Stimulated activated CD4-positive, alpha-beta T cell treated with anti-CD3 and anti-CD28 coated beads, Interleukin-2, amount 100 ng/mL, for 24 hours (primary cell): ENCODE data around the gene SAE1.
A peak's percentile ranks its signal among the peaks of the same experiment; 100 is the strongest.

Source experiments
- DNase-seq, 2 donors: peaks; one replicate each; pipeline ENCODE4 v3.0.0-alpha.2; 2020

The SAE1 gene

GRCh38 chr19:47168065-47168464, 37.4 kb downstream of the SAE1 start:
- no peak for DNase-seq

- DNase-seq, result no peak
These were observed 42.2 kb downstream of the SAE1 start for GRCh38 chr19:47172666-47173455.

GRCh38 chr19:47176071-47176626, 45.5 kb downstream of the SAE1 start:
- DNase-seq, result no peak

GRCh38 chr19:47176627-47177090, 46.0 kb downstream of the SAE1 start:
- DNase-seq, result peak; percentile 22 to 45

GRCh38 chr19:47179653-47180310, 49.1 kb downstream of the SAE1 start:
- no peak for DNase-seq

GRCh38 chr19:47183601-47184000, 53.0 kb downstream of the SAE1 start:
- DNase-seq, result no peak

GRCh38 chr19:47186446-47187334, 56.1 kb downstream of the SAE1 start:
- peak; percentile 77 to 86 for DNase-seq

- no peak for DNase-seq
These were observed 56.7 kb downstream of the SAE1 start for GRCh38 chr19:47187335-47187655.

GRCh38 chr19:47187797-47188196, 57.2 kb downstream of the SAE1 start:
- no peak for DNase-seq

GRCh38 chr19:47188507-47189033, 57.9 kb downstream of the SAE1 start:
- no peak for DNase-seq

GRCh38 chr19:47190167-47190727, 59.6 kb downstream of the SAE1 start:
- peak; percentile 63 to 76 for DNase-seq

GRCh38 chr19:47195434-47195833, 64.8 kb downstream of the SAE1 start:
- DNase-seq, result no peak

GRCh38 chr19:47197141-47197540, 66.5 kb downstream of the SAE1 start:
- no peak for DNase-seq

- no peak for DNase-seq
These were observed 69.9 kb downstream of the SAE1 start for GRCh38 chr19:47200530-47200929.

GRCh38 chr19:47203254-47203653, 72.6 kb downstream of the SAE1 start:
- DNase-seq, result no peak

- no peak for DNase-seq
These were observed 78.9 kb downstream of the SAE1 start for GRCh38 chr19:47209319-47210179.

GRCh38 chr19:47210180-47210490, 79.5 kb downstream of the SAE1 start:
- DNase-seq, result no peak

- DNase-seq, result peak; percentile 81 to 88
These were observed 80.2 kb downstream of the SAE1 start for GRCh38 chr19:47210689-47211316.

- DNase-seq, result no peak
These were observed 84.9 kb downstream of the SAE1 start for GRCh38 chr19:47215581-47215980.

GRCh38 chr19:47221080-47221841, 90.6 kb downstream of the SAE1 start:
- no peak for DNase-seq
